ENCODE data around the gene KCTD11. TPM values are rescaled to one million over a fixed set of nuclear protein-coding genes. Genes with fewer than 3 reads are reported as not detected.

The KCTD11 gene
- total and polyA plus RNA-seq, 2 of the 13 experiments (the other 11 are each of a cell fraction or from before 2014, with no cell fraction given): 1.6 to 2.6 TPM

GRCh38 chr17:7329374-7329996 is 22.5 kb upstream of the KCTD11 start (continued):
- no peak for TF ChIP-seq ZNF75D (CRISPR knock-in tag; IDR thresholded peaks at IDR 0.05; ENCODE audit: borderline replicate concordance)
- TF ChIP-seq ZNF839 (CRISPR knock-in tag; IDR thresholded peaks at IDR 0.05; ENCODE audit: borderline replicate concordance): no peak
- no peak for TF ChIP-seq HDAC2 (CRISPR knock-in tag; IDR thresholded peaks at IDR 0.05)
- no peak for TF ChIP-seq HIC2 (CRISPR knock-in tag; IDR thresholded peaks at IDR 0.05; ENCODE audit: low read depth)
- no peak for TF ChIP-seq MAFF (IDR thresholded peaks at IDR 0.05; ENCODE audit: low read depth, low read length)
- no peak for TF ChIP-seq NFIB (CRISPR knock-in tag; IDR thresholded peaks at IDR 0.05; ENCODE audit: borderline replicate concordance)
- TF ChIP-seq SP140L (CRISPR knock-in tag; IDR thresholded peaks at IDR 0.05; ENCODE audit: borderline replicate concordance): no peak
- TF ChIP-seq ZFP90 (CRISPR knock-in tag; IDR thresholded peaks at IDR 0.05; ENCODE audit: borderline replicate concordance): peak; percentile 69; the same call in 1 of the 2 replicates
- no peak for TF ChIP-seq GTF3A (CRISPR knock-in tag; conservative IDR thresholded peaks at IDR 0.05)
- no peak for TF ChIP-seq ZNF446 (CRISPR knock-in tag; IDR thresholded peaks at IDR 0.05)
- no peak for TF ChIP-seq ZNF235 (CRISPR knock-in tag; IDR thresholded peaks at IDR 0.05; ENCODE audit: borderline replicate concordance)
- TF ChIP-seq ZNF574 (CRISPR knock-in tag; IDR thresholded peaks at IDR 0.05): peak; percentile 94
- TF ChIP-seq ZNF605 (CRISPR knock-in tag; IDR thresholded peaks at IDR 0.05): no peak
- peak; percentile 54; the same call in 1 of the 2 replicates for TF ChIP-seq TFAP4 (IDR thresholded peaks at IDR 0.05; ENCODE audit: borderline replicate concordance, low read depth)
- TF ChIP-seq ZC3H13 (CRISPR knock-in tag; IDR thresholded peaks at IDR 0.05): no peak; the same call in 1 of the 2 replicates
- peak; percentile 70; the same call in 1 of the 2 replicates for TF ChIP-seq SRY (CRISPR knock-in tag; IDR thresholded peaks at IDR 0.05)
- TF ChIP-seq JARID2 (CRISPR knock-in tag; IDR thresholded peaks at IDR 0.05; ENCODE audit: insufficient replicate concordance): no peak
- peak; percentile 91; the same call in 1 of the 2 replicates for TF ChIP-seq ZNF713 (CRISPR knock-in tag; IDR thresholded peaks at IDR 0.05)
- no peak for TF ChIP-seq ZNF7 (CRISPR knock-in tag; IDR thresholded peaks at IDR 0.05)
- peak; percentile 68; the same call in 1 of the 2 replicates for TF ChIP-seq SIN3A (IDR thresholded peaks at IDR 0.05; ENCODE audit: borderline replicate concordance, low read depth, low read length)
- TF ChIP-seq ELF4 (CRISPR knock-in tag; IDR thresholded peaks at IDR 0.05; ENCODE audit: borderline replicate concordance): no peak
- TF ChIP-seq DBP (CRISPR knock-in tag; IDR thresholded peaks at IDR 0.05; ENCODE audit: not compliant biosample characterization): no peak
- 0 out of 2 replicates have a peak, but pooled peaks have one; percentile 36 for TF ChIP-seq MEF2D (CRISPR knock-in tag; IDR thresholded peaks at IDR 0.05)
